Tibial nerve (tissue), 3 donors: ENCODE results near the gene GRAMD1A.

Source experiments
- POLR2A ChIP-seq, 2 donors: fragments of 450-650 bp; IDR thresholded peaks; one replicate each; pipeline ENCODE4 v1.6.1; 2017; ENCODE audit warnings: antibody characterized with exemption in 2 of 2, mild to moderate bottlenecking in 2 of 2, moderate library complexity in 2 of 2
- TF ChIP-seq, protein P1 (sequence below), 5 experiments: fragments of 200-600 bp in 3 of 5; fragments of 450-650 bp in 2 of 5; sonication (generic) in 3 of 5; IDR thresholded peaks; one replicate each; pipeline ENCODE4 v1.5.1; 2016 to 2019; ENCODE audit warnings: antibody characterized with exemption in 5 of 5, mild to moderate bottlenecking in 3 of 5, moderate library complexity in 2 of 5

DNA sequence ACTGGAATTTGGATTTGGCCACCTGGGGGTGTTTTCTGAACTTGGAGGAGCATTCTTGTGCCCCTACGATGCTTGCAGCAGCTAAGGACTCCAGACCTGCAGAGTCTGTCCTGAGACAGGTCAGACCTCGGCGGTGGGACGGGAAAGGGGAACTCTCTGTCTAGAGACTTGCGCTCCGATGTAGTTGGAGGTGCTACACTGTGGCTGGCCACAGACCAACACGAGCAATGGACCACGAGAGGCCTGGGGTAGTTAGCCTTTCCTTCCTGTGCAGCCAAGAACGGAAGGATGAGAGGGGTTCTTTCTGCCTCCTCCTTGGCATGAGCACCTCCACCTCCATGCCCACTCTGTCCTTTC is 5.9 kb upstream of the GRAMD1A start:
- TF ChIP-seq, protein P1, sequence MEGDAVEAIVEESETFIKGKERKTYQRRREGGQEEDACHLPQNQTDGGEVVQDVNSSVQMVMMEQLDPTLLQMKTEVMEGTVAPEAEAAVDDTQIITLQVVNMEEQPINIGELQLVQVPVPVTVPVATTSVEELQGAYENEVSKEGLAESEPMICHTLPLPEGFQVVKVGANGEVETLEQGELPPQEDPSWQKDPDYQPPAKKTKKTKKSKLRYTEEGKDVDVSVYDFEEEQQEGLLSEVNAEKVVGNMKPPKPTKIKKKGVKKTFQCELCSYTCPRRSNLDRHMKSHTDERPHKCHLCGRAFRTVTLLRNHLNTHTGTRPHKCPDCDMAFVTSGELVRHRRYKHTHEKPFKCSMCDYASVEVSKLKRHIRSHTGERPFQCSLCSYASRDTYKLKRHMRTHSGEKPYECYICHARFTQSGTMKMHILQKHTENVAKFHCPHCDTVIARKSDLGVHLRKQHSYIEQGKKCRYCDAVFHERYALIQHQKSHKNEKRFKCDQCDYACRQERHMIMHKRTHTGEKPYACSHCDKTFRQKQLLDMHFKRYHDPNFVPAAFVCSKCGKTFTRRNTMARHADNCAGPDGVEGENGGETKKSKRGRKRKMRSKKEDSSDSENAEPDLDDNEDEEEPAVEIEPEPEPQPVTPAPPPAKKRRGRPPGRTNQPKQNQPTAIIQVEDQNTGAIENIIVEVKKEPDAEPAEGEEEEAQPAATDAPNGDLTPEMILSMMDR (IDR thresholded peaks at IDR 0.05) = no peak
- TF ChIP-seq POLR2A (IDR thresholded peaks at IDR 0.05) = no peak
